ENCODE results near the gene MCM3. TPM values are rescaled to one million over a fixed set of nuclear protein-coding genes. Genes with fewer than 3 reads are reported as not detected.

MCM3 gene
- total and polyA plus RNA-seq, 4 donors, result 7.4 to 60.8 (median 12.3) TPM

GRCh38 chr6:52307900-52308372, 23.4 kb upstream of the MCM3 start:
- no peak for DNase-seq (ENCODE audit: low spot score)
- no peaks in the 10 kb centered on the region for H3K9me3 ChIP-seq (ENCODE audit: control insufficient read depth in 4 of 4, low read length in 3 of 4)
- 67% methylated on average over 1 of the region's 1 CpG for WGBS
- no peak overlapping the region for H3K27ac ChIP-seq (ENCODE audit: low read depth in 1 of 2, low read length in 2 of 2)
- no peaks in the 10 kb centered on the region for H3K27me3 ChIP-seq (ENCODE audit: control insufficient read depth in 4 of 4, insufficient read depth in 4 of 4, low read length in 3 of 4)
- no peaks in the 10 kb centered on the region for H3K36me3 ChIP-seq (ENCODE audit: control insufficient read depth in 4 of 4, insufficient read depth in 3 of 4, low read depth in 1 of 4, low read length in 3 of 4)
- TF ChIP-seq HNF4G (IDR thresholded peaks at IDR 0.05) (no peak), YY1 (IDR thresholded peaks at IDR 0.05) (no peak), FOXA1 (IDR thresholded peaks at IDR 0.05) (no peak), RXRA (IDR thresholded peaks at IDR 0.05) (no peak), RAD21 (IDR thresholded peaks at IDR 0.05) (no peak), JUND (IDR thresholded peaks at IDR 0.05) (no peak)
- TF ChIP-seq, protein P1, sequence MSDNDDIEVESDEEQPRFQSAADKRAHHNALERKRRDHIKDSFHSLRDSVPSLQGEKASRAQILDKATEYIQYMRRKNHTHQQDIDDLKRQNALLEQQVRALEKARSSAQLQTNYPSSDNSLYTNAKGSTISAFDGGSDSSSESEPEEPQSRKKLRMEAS (IDR thresholded peaks at IDR 0.05), result no peak
- H3K4me3 ChIP-seq (ENCODE audit: low read depth in 1 of 3, low read length in 3 of 3), result no peak overlapping the region
- no peaks in the 10 kb centered on the region for H3K4me1 ChIP-seq (ENCODE audit: control insufficient read depth in 4 of 4, insufficient read depth in 4 of 4, low read length in 3 of 4)
- H3K9ac ChIP-seq (ENCODE audit: low read depth in 1 of 2, low read length in 2 of 2), result no peak overlapping the region

GRCh38 chr6:52306972-52307870, 22.7 kb upstream of the MCM3 start:
- no peaks in the 10 kb centered on the region for H3K4me1 ChIP-seq (ENCODE audit: control insufficient read depth in 4 of 4, insufficient read depth in 4 of 4, low read length in 3 of 4)
- no peaks in the 10 kb centered on the region for H3K9me3 ChIP-seq (ENCODE audit: control insufficient read depth in 4 of 4, low read length in 3 of 4)
- H3K9ac ChIP-seq (ENCODE audit: low read depth in 1 of 2, low read length in 2 of 2), result no peak overlapping the region
- no peak overlapping the region for H3K4me3 ChIP-seq (ENCODE audit: low read depth in 1 of 3, low read length in 3 of 3)
- no peaks in the 10 kb centered on the region for H3K27me3 ChIP-seq (ENCODE audit: control insufficient read depth in 4 of 4, insufficient read depth in 4 of 4, low read length in 3 of 4)
- WGBS, result 59% methylated on average over 32 of the region's 32 CpGs
- no peak for DNase-seq (ENCODE audit: low spot score)
- no peak overlapping the region for H3K27ac ChIP-seq (ENCODE audit: low read depth in 1 of 2, low read length in 2 of 2)
- TF ChIP-seq FOXA1 (IDR thresholded peaks at IDR 0.05), result no peak
- no peak for TF ChIP-seq ZBTB33 (IDR thresholded peaks at IDR 0.05)
- TF ChIP-seq RXRA (IDR thresholded peaks at IDR 0.05), result no peak
- TF ChIP-seq, protein P2, sequence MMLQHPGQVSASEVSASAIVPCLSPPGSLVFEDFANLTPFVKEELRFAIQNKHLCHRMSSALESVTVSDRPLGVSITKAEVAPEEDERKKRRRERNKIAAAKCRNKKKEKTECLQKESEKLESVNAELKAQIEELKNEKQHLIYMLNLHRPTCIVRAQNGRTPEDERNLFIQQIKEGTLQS (IDR thresholded peaks at IDR 0.05), result no peak
- TF ChIP-seq HNF4G (IDR thresholded peaks at IDR 0.05), result no peak
- TF ChIP-seq TAF1 (conservative IDR thresholded peaks at IDR 0.05), result no peak
- TF ChIP-seq, protein P1 (IDR thresholded peaks at IDR 0.05), result no peak
- TF ChIP-seq EGR1 (IDR thresholded peaks at IDR 0.05; ENCODE audit: low read depth in 2 of 2), result no peak
- TF ChIP-seq SP1 (IDR thresholded peaks at IDR 0.05), result no peak
- no peak for TF ChIP-seq RAD21 (IDR thresholded peaks at IDR 0.05)
- TF ChIP-seq FOXA2 (IDR thresholded peaks at IDR 0.05), result no peak
- no peak for TF ChIP-seq REST (IDR thresholded peaks at IDR 0.05)
- H3K36me3 ChIP-seq (ENCODE audit: control insufficient read depth in 4 of 4, insufficient read depth in 3 of 4, low read depth in 1 of 4, low read length in 3 of 4), result no peaks in the 10 kb centered on the region

All from liver (tissue), 9 donors.